HG03097 (cell line): Measurements from ENCODE around the gene ZNF71.
"Not testable (repeated sequence)": the region's sequence is repeated elsewhere in the genome, so short reads cannot be mapped to it uniquely, and the experiment has no call there.

ENCODE experiments used
- ATAC-seq: cut with Tn5 transposase; IDR thresholded peaks from one replicate; pipeline ENCODE4 v1.9.1; 2021; ENCODE audit not compliant: unreplicated experiment, low FRiP score

Gene ZNF71

DNA sequence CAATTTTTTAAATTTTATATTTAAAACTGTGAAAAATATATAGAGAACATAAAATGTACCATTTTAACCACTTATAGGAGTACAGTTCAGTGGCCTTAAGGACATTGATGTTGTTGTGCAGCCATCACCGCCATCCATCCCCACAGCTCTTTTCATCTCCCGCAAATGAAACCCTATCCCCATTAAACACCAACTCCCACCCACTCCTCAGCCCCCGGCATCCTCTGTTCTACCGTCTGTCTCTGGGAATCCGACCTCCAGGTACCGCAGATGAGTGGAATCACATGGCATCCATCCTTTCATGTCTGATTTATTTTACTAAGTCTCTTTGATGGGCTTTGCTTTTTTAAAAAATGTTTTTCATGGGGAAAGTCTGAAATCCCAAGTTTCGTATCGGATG lies 24.0 kb downstream of the ZNF71 start:
- no peak for ATAC-seq

DNA sequence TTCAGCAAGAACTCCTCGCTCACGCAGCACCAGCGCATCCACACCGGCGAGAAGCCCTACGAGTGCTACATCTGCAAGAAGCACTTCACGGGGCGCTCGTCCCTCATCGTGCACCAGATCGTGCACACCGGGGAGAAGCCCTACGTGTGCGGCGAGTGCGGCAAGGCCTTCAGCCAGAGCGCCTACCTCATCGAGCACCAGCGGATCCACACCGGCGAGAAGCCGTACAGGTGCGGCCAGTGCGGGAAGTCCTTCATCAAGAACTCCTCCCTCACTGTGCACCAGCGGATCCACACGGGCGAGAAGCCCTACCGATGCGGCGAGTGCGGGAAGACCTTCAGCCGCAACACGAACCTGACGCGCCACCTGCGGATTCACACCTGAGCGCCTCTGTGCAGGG lies 27.3 kb downstream of the ZNF71 start:
- ATAC-seq = no peak

DNA sequence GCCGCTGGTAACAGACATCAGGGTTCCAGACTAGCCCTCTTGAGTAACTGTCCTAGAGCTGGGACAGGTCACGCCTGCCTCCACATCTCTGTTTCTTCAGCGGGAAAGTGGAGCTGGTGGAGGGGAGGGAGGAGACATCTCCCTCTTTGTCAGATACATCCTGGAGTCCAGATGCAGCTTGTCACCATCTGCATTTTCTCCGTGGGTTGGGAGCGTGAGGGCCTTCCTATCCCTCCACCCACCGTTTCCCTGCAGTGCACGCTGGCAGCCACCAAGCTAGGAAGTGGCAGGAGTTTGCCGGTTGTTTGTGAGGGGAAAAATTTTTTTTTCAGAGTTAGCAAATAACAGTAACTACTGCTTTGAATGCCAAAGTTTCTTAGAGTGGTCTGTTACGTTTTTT lies 27.9 kb downstream of the ZNF71 start:
- no peak for ATAC-seq

DNA sequence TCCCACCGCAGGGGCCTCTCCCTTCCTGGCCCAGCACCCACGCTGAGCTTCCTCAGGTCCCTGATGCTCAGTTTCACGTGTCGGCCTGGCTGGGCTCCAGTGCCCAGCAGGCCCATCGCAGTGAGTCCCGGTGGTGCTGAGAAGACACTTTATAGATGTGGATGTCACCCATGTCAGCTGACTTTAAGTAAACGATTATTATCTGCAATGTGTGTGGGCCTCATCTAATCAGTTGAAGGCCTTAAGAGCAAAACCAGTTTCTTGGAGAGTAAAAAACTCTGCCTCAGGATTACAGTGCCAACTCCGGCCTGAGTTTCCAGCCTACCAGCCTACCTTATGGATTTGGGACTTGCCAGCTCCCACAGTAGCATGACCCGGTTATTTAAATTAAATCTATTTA lies 30.6 kb downstream of the ZNF71 start:
- no peak for ATAC-seq

DNA sequence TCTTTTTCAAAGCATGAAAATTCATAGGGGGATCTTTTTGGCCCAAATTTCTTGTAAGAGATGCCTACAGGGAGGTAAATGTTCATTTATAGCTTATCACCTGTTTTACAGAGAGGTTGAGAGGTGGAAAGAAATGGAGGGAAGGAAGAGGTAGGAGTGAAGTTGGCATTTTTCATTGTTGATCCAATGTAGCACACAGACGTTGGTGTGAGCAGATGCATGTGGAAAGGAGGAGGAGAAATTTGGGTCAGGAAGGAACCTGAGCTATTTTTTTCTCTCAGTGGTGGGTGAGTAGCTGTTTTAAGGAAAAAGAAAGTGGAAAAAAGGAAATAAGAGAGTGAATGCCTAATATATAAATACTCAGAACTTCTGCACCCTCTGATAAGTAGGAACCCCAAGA lies 37.9 kb downstream of the ZNF71 start:
- no peak for ATAC-seq

DNA sequence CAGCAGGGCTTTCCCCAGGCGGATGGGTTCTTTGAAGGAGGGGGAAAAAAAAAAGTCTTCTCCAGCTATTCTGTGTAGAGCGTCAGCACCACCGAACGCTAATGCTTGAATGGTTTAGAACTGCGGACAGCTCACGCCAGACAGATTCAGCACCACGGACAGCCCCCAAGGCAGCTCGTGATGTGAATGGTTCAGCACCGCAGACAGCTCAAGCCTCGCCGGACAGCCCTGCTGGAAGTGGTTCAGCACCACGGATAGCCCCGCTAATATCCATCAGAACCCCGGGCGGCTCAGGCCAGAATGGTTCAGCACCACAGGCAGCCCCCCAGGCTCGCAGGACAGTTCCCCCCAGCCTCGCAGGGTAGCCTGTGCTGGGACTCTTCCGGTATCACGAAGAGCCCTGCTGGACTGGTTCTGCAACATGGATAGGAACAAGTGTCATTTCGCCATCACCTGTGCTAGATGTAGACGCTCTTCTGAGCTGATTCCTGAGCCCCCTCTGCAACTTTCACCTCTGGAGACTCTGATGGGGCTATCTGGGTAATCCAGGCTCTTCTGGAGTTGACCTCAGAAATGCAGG lies 43.0 kb downstream of the ZNF71 start:
- no peak for ATAC-seq

DNA sequence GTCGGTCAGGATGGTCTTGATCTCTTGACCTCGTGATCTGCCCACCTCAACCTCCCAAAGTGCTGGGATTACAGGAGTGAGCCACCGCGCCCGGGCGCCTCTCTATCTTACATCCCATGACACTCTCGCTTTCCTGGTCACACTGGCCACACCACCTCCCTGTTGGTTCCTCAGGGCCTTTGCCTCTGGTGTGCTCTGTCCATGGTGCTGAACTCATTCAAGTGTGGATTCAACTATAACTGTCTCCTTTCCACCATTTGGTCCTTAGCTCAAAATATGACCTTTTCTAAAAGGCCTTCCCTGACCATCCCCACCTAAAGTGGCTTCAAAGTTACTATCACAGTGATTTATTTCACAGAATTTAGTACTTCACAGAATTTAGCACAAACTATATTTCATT lies 44.1 kb downstream of the ZNF71 start:
- no peak for ATAC-seq

DNA sequence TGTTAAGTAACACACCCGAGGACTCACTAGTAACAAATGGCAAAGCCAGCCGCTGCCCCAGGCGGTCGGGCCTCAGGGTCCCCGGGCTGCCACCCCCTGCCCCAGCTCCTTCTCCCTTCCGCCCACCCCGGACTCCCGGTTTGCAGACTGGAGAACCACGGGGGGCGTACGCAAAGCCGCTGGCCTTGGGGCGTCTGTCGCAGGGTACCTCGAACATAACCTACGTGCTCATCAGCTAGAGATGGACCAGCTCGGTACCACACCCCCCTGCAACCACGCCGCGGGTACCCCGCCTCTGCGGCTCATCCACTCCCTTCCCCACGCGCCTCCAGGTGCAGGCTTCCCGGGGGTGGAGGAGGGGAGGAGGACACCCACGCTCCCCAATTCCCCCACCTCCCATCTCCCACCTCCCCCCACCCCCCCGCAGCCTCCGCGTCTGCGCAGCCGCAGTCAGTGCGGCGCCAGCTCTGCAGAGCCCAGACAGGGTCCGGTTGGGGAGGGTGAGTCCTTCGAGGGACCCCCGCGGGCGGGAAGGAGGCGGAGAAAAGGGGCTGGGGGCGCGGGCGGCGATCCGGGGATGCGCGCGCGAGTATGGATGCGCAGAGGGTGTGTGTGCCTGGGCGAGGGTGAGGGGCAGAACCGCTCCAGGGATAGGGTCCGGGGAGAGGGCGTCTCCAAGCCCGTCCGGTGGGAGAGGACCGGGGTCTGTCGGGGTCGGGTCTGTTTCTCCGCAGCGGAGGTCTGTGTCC lies 47.8 kb downstream of the ZNF71 start, which contains the start of gene SMIM17:
Gene SMIM17, plus strand, starts transcription at position 449 of the 749 bp plus-strand sequence. CDS start 2,509 bp downstream, outside the sequence.
- no peak for ATAC-seq

DNA sequence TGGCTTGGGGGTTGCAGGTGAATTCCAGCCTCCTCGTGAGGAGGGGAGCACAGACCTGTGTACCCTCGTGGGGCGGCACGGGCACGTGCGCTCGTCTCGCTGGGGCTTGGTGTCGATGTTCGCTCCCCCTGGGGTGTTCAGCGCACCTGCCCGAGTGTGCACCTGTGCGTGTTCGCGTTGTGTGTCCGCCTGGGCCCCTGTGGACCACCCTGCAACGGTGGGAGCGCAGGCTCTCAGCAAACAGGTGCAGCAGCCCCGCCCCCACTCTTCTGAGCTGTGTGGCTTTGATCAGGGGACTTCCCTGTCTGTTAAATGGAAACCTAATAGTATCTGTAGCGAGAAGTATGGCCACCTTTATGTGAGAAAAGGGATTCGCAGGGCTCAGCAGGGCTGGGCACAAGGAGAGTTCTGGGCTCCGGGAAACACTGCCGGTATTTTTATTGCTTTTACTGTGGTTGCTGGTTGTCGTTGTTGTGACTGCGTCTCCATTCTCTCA lies 48.4 kb downstream of the ZNF71 start:
- no peak for ATAC-seq

DNA sequence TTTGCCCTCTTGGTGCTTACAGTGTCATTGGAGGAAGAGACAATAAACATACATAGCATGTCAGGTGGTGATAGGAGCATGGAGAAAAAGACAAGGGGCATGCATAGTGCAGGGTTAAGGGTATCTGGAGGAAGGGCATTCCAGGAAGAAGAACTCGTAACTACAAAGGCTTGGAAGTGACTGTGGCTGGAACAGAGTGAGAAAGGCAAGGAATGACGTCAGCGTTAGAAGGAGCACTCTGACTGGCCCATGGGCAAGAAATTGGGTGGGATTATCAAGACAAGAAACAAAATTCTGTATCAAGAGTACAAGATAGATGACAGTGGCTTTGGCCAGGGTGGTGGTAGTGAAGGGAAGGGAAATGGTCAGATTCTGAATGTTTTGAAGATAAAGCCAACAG lies 59.0 kb downstream of the ZNF71 start:
- no peak for ATAC-seq

DNA sequence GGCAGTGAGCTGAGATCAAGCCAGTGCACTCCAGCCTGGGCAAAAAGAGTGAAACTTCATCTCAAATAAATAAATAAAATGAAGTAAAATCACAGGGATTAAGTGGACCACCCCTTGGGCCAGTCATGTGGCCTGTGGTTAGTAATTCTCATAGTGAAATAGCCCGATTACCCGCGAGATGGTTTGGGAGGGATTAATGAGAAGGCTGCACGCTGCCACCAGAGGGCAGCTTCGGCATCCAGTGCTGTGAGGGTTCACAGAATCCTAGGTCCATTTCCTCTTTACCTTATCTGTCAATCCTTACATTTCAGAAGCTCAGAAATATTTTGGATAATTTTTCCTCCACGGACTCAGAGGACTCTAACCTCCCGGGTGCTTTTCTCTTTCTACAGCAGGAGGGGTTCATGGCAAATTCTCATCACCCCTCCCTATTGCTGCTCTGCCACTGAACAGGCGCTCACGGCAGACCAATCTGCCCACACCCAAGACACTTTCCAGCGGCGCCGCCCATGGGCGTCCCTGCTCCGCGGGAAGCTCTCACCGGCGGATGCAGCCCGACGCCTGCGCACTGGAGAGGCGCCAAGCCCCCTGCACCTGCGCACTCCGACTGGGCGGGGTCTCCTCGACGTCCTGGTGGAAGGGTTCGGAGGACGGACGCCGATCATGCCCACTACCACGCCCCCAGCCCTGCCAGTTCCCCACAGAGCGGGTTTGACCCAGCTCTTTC lies 65.4 kb downstream of the ZNF71 start:
- ATAC-seq = no peak

DNA sequence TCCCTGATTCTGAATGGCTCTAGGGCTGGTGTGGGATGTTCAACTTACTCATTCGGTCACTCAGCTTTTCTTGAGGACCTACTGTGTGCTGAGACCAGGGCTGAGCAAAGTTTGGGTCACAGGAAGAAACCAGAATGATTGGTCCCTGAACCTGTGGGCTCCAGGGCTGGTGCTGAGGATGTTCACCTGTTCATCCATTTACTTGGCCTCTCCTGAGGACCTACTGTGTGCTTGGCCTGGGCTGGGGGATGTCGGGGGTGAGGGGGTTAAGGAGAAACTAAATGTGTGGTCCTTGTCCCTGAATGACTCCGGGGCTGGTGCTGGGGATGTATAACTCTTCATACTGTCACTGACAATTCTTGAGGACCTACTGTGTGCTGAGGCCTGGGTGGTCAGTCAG lies 66.1 kb downstream of the ZNF71 start:
- no peak for ATAC-seq

DNA sequence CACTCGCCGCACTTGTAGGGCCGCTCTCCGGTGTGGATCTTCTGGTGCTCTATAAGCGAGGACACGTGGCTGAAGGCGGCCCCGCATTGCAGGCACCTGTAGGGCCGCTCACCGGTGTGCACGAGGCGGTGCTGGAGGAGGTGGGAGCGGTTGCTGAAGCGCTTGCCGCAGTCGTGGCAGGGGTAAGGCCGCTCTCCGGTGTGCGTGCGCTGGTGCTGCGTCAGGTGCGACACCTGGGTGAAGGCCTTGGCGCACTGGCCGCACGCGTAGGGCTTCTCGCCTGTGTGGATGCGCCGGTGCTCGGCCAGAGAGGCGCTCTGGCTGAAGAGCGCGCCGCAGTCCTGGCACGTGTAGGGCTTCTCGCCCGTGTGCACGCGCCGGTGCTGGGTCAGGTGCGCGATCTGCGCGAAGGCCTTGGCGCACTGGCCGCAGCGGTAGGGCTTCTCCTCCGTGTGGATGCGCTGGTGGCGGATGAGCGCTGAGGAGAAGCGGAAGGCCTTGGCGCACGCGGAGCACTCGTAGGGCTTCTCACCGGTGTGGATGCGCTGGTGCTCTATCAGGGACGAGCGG lies 68.9 kb downstream of the ZNF71 start:
- no peak for ATAC-seq

DNA sequence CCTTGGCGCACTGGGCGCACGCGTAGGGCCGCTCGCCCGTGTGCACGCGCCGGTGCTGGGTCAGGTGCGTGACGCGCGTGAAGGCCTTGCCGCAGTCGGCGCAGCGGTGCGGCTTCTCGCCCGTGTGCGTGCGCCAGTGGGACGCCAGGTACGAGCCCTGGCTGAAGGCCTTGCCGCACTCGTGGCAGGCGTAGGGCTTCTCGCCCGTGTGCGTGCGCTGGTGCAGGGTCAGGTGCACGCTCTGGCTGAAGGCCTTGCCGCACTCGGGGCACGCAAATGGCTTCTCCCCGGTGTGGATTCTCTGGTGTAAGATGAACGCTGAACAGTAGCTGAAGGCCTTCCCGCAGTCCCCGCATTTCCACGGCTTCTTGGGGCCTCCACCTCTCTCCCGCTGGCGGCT lies 69.4 kb downstream of the ZNF71 start:
- no peak for ATAC-seq

DNA sequence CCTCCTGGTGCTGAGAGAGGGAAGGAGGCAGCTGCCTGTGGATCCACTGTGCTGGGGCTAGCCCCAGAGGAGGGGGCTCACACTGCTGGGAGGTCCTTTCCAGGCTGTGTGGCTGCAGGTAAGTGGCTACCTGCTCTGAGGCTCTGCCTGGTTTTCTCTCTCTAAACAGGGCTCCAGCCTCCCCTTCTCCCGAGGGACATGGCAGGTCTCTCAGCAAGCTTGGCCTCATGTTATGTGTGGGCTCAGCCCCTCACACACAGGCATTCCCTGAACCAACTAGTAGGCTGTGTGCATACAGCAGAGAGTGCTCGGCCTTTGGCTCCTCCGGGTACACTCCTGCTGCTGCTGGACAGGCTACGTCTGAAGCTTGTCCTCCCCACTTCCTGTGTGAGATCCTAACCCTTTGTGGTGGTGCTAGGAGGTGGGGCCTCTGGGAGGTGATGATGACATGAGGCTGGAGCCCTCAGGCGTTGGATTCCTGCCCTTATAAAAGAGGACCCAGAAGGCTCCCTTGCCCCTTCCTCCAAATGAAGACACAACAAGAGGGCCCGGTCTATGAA lies 72.3 kb downstream of the ZNF71 start:
- ATAC-seq = no peak

DNA sequence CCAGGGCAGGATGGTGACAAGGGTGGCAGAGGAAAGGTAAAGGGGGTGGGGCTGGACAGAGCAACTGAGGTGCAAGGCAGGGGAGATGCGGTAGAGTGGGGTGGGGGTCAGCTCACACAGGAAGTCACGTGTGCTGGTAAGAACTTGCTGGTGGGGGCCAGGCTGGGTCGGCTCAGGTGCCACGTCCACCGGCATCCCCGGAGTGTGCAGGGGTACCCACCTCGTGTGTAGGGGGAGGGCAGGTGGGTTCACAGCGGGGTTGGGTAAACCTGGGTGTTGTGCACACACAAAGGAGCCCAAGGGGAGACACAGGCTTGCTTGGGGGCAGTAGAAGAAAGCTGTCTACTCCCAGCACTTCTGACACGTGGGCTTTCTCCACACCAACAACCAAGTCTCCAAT lies 73.6 kb downstream of the ZNF71 start:
- no peak for ATAC-seq

DNA sequence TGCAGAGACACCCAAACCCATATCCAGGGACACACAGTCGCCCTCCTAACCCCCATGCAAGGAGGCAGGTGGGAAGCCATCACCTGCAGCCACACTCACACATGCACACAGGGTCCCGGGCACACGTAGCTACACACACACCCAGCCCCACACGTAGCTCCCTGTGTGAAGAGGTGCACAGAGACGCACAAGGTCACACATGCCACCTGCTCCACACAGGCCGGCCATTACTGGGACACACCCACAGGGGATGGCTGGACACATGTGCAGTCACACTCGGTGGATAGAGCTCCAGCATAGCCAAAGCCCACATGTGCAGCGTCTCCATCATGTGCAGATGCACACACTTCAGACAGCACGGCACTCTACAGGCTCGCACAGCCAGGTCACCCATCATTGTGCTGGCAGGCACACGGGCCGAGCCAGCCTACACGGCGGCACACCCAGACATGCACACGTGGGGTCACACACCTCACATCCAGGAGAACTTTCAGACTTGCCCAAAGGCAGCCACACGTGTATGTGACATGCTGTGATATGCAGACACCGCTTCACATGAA lies 75.4 kb downstream of the ZNF71 start:
- no peak for ATAC-seq

DNA sequence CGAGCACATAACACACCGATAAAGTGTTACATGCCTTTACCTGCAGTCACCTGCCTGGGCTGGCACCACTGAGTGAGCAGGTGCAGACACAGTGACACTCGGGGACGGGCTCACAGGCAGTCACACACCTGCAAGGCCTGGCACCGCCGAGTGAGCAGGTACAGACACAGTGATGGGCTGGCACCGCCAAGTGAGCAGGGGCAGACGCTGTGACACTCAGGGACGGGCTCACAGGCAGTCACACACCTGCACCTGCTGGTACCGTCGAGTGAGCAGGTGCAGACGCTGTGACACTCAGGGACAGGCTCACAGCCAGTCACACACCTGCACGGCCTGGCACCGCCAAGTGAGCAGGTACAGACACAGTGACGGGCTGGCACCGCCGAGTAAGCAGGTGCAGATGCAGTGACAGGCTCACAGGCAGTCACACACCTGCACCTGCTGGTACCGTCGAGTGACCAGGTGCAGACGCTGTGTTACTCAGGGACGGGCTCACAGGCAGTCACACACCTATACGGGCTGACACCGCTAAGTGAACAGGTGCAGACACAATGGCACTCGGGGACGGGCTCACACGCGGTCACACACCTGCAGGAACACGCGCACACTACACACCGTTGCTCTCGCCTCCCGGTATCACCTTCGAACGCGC lies 76.0 kb downstream of the ZNF71 start:
- no peak for ATAC-seq

DNA sequence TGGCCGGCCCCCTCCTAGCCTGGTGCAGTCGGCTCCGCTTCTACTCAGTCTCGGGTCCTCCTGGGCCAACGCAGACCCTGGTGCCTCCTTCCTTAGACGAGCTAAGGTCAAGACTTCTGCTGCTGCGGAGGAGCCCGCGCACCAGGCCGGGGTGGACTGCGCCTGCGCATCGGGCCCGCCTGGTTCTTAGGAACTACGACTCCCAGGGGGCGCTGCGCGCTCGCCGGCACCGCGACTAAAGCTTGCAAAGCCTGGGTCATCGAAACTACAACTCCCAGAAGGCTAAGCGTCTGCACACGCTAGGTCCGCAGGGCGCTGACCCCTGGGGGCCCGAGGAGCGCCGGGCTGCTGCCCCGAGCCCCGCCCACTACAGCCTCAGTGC lies 76.5 kb downstream of the ZNF71 start, which contains the start of gene ZNF835:
Gene ZNF835, minus strand, starts transcription at position 145 of the 382 bp plus-strand sequence. CDS start 6,559 bp downstream, outside the sequence.
- ATAC-seq = no peak

DNA sequence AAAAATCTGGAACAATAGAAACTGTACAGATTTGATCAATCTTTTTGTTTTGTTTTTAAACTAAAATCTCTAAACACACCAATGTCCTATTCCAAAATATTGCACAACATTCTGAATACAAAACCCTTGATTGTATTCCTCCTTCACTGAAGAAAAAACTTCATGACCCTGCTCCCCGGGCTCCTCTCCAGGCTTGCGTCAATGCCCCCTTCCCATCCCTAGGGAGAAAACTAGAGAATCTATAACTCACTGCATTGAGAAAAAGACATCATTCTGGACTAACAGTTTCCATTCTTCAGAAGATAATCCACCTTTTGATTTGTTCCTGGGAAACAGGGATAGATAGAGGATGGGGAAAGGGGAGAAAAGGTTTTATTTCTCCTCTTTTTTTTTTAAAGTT lies 77.5 kb downstream of the ZNF71 start:
- not testable (repeated sequence) for ATAC-seq
